Mesenchymal stem cell (in vitro differentiated cells and primary cell): ENCODE data around the gene EVI5L.
A peak's percentile ranks its signal among the peaks of the same experiment; 100 is the strongest.

Source experiments
- DNase-seq: peaks from one replicate; pipeline ENCODE4 v3.0.0-alpha.2; 2013
- H2AFZ ChIP-seq: one replicate; pipeline ENCODE4 v1.6.1; 2013; ENCODE audit warnings: low read depth, mild to moderate bottlenecking, control low read depth, inconsistent platforms, low read length, moderate library complexity
- H2AK5ac ChIP-seq: 2 replicates; pipeline ENCODE4 v1.6.1; 2013; ENCODE audit warnings: low read length, moderate library complexity, mild to moderate bottlenecking, inconsistent platforms; ENCODE audit not compliant: severe bottlenecking
- H2BK120ac ChIP-seq: one replicate; pipeline ENCODE4 v1.6.1; 2013; ENCODE audit warnings: low read depth, mild to moderate bottlenecking, inconsistent platforms, low read length, moderate library complexity
- H2BK12ac ChIP-seq, 2 experiments: one replicate each; pipeline ENCODE4 v1.6.1; 2013; ENCODE audit warnings: inconsistent platforms in 2 of 2, low read length in 2 of 2, mild to moderate bottlenecking in 2 of 2, moderate library complexity in 2 of 2, control low read depth in 1 of 2
- H2BK15ac ChIP-seq: one replicate; pipeline ENCODE4 v1.6.1; 2013; ENCODE audit warnings: mild to moderate bottlenecking, low read depth, inconsistent platforms; ENCODE audit not compliant: poor library complexity, severe bottlenecking
- H2BK5ac ChIP-seq: 2 replicates; pipeline ENCODE4 v1.6.1; 2013; ENCODE audit warnings: low read depth, mild to moderate bottlenecking, low read length, control low read depth, inconsistent platforms; ENCODE audit not compliant: poor library complexity, severe bottlenecking
- H3K14ac ChIP-seq, 2 experiments: one replicate each; pipeline ENCODE4 v1.6.1; 2013; ENCODE audit warnings: inconsistent platforms in 2 of 2, low read length in 2 of 2, control low read depth in 1 of 2, mild to moderate bottlenecking in 1 of 2, moderate library complexity in 1 of 2
- H3K18ac ChIP-seq, 2 experiments: one replicate each; pipeline ENCODE4 v1.6.1; 2013; ENCODE audit warnings: inconsistent platforms in 2 of 2, low read length in 2 of 2, control low read depth in 1 of 2, low read depth in 1 of 2, mild to moderate bottlenecking in 1 of 2
- H3K23ac ChIP-seq, 2 experiments: one replicate each; pipeline ENCODE4 v1.6.1; 2013; ENCODE audit warnings: inconsistent platforms in 2 of 2, low read length in 2 of 2, mild to moderate bottlenecking in 2 of 2, moderate library complexity in 2 of 2, control low read depth in 1 of 2
- H3K27ac ChIP-seq: 2 replicates; pipeline ENCODE4 v1.5.1; 2013; ENCODE audit warnings: mild to moderate bottlenecking, moderate library complexity, low read length, control low read depth, inconsistent platforms; ENCODE audit not compliant: poor library complexity, severe bottlenecking
- H3K27me3 ChIP-seq, 2 experiments: 2 replicates each; pipeline versions ENCODE4 v1.6.1 to v1.7.0; 2013; ENCODE audit warnings: low read length in 2 of 2, mild to moderate bottlenecking in 2 of 2, moderate library complexity in 2 of 2, control low read depth in 1 of 2, inconsistent platforms in 1 of 2; ENCODE audit not compliant: control insufficient read depth in 1 of 2, insufficient read depth in 1 of 2
- H3K36me3 ChIP-seq, 2 experiments: 2 replicates each; pipeline versions ENCODE4 v1.6.1 to v1.7.0; 2013; ENCODE audit warnings: low read length in 2 of 2, control low read depth in 1 of 2, inconsistent platforms in 1 of 2, low read depth in 1 of 2, mild to moderate bottlenecking in 1 of 2; ENCODE audit not compliant: insufficient read depth in 2 of 2, control insufficient read depth in 1 of 2
- H3K4ac ChIP-seq, 2 experiments: one replicate each; pipeline ENCODE4 v1.6.1; 2013; ENCODE audit warnings: inconsistent platforms in 2 of 2, low read length in 2 of 2, mild to moderate bottlenecking in 2 of 2, moderate library complexity in 2 of 2, control low read depth in 1 of 2, low read depth in 1 of 2
- H3K4me1 ChIP-seq: 2 replicates; pipeline ENCODE4 v1.6.1; 2013; ENCODE audit warnings: low read depth, low read length, control low read depth; ENCODE audit not compliant: control insufficient read depth, insufficient read depth
- H3K4me2 ChIP-seq: 2 replicates; pipeline ENCODE4 v1.6.1; 2013; ENCODE audit warnings: low read length, mild to moderate bottlenecking, inconsistent platforms; ENCODE audit not compliant: poor library complexity, severe bottlenecking
- H3K4me3 ChIP-seq, 2 experiments: 2 replicates each; pipeline versions ENCODE4 v1.5.1 to v1.7.0; 2013; ENCODE audit warnings: low read length in 2 of 2, mild to moderate bottlenecking in 2 of 2, control low read depth in 1 of 2, low read depth in 1 of 2; ENCODE audit not compliant: insufficient read depth in 1 of 2
- H3K79me1 ChIP-seq: replicated peaks from 2 replicates; pipeline ENCODE4 v1.6.1; 2013; ENCODE audit warnings: mild to moderate bottlenecking, control low read depth, low read length, inconsistent platforms; ENCODE audit not compliant: poor library complexity, severe bottlenecking
- H3K9ac ChIP-seq: 2 replicates; pipeline ENCODE4 v1.7.0; 2013; ENCODE audit warnings: mild to moderate bottlenecking, low read length, moderate library complexity
- H3K9me3 ChIP-seq: 2 replicates; pipeline ENCODE4 v1.7.0; 2013; ENCODE audit warnings: mild to moderate bottlenecking, low read length; ENCODE audit not compliant: control insufficient read depth
- H4K8ac ChIP-seq: one replicate; pipeline ENCODE4 v1.6.1; 2013; ENCODE audit warnings: inconsistent platforms, mild to moderate bottlenecking, low read length, moderate library complexity
- H4K91ac ChIP-seq: one replicate; pipeline ENCODE4 v1.6.1; 2013; ENCODE audit warnings: mild to moderate bottlenecking, low read length, inconsistent platforms
- WGBS: methylation state at CpG from one replicate; pipeline ENCODE4 v1.1.7; 2013; ENCODE audit warnings: mixed read lengths; 5-methylcytosine and 5-hydroxymethylcytosine counted together

The EVI5L gene

DNA sequence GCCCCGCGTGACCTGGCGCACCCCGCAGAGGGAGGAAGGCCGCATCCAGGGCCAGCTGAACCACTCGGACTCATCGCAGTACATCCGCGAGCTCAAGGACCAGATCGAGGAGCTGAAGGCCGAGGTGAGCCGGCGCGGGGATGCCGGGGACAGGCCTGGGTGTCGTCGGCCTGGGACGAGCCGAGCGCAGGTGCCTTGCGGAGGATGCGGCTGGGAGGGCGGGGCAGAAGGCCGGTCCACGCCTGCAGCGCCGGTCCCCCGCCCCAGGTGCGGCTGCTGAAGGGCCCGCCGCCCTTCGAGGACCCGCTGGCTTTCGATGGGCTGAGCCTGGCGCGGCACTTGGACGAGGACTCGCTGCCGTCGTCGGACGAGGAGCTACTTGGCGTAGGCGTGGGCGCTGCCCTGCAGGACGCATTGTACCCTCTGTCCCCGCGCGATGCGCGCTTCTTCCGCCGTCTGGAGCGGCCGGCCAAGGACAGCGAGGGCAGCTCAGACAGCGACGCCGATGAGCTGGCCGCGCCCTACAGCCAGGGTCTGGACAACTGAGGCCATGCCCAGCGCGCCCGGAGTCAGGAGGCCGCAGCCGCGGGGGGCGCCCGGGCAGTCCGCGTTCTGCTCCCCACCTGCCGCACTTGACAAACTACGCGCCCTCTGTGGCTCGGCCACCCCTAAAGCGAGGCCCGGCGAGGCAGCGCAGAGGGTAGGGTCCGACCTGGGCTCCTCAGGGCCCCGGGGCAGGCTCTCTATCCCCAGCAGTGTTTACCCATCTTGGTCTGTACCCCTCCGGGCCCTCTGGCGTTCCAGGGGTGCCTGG is 33.3 kb downstream of the EVI5L start:
- Histone ChIP-seq H2BK15ac (no peak overlapping the region), H3K18ac (no peak overlapping the region), H3K23ac (no peak overlapping the region), H2AFZ (no peak overlapping the region), H3K14ac (peak overlapping the region in 1 of 2 experiments; percentile 79), H2BK12ac (no peak overlapping the region), H3K4me1 (peaks cover 19% of the 10 kb centered on the region), H2BK120ac (no peak overlapping the region), H4K91ac (no peak overlapping the region), H3K36me3 (peaks cover 0 to 35% of the 10 kb centered on the region in 2 experiments), H2AK5ac (no peak overlapping the region), H3K4me2 (peak overlapping the region; percentile 31), H3K4me3 (no peak overlapping the region), H3K9ac (no peak overlapping the region), H3K27ac (no peak overlapping the region), H4K8ac (no peak overlapping the region), H3K4ac (no peak overlapping the region), H3K79me1 (no peaks in the 10 kb centered on the region), H3K9me3 (no peaks in the 10 kb centered on the region), H2BK5ac (no peak overlapping the region), H3K27me3 (peaks cover 17 to 27% of the 10 kb centered on the region in 2 experiments)
- no peak for DNase-seq
- 35% methylated on average over 79 of the region's 83 CpGs for WGBS

DNA sequence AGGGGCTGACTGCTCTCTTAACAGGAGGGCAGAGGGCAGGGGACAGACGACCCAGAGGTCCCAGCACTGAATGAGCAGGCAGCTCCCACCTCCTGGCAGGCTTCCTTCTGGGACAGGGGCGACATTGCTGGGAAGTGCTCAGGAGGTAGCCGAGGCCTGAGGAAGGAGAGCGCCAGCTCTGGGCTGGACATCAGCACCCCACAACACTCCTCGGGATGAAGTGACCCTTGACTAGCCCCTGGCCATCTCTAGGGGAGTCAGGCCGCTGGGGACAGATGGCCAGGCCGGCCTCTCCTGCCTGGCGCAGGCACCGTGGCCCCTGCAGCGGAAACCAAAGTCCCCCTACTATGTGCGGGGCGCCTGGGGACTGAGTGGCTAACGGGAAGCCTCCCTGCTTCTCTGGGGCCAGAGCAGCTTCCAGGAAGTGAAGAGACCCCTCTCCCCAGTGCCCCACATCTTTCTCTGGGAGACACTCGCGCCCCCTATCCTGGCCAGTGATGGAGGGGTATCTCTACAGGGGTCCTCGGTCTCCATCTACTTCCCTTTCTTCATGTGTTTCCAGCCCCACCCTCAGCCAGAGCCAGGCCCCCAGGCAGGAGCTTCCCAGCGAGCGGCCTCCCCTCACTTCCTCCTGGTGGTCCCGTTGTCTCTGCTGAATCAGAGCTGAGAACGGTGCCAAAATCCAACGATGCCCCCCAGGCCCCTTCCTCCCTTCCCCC is 34.1 kb downstream of the EVI5L start:
- Histone ChIP-seq H2BK12ac (no peak overlapping the region), H2BK120ac (no peak overlapping the region), H3K9ac (no peak overlapping the region), H3K14ac (no peak overlapping the region), H2BK5ac (no peak overlapping the region), H4K91ac (no peak overlapping the region), H3K27me3 (peaks cover 17 to 31% of the 10 kb centered on the region in 2 experiments), H4K8ac (no peak overlapping the region), H3K4me3 (no peak overlapping the region), H3K36me3 (peaks cover 0 to 34% of the 10 kb centered on the region in 2 experiments), H3K27ac (no peak overlapping the region), H3K79me1 (no peaks in the 10 kb centered on the region), H3K4me2 (no peak overlapping the region), H3K9me3 (no peaks in the 10 kb centered on the region), H3K4me1 (peaks cover 27% of the 10 kb centered on the region), H2AK5ac (no peak overlapping the region), H3K23ac (no peak overlapping the region), H3K18ac (no peak overlapping the region), H2BK15ac (no peak overlapping the region), H3K4ac (no peak overlapping the region), H2AFZ (no peak overlapping the region)
- WGBS, result 80% methylated on average over 21 of the region's 21 CpGs
- no peak for DNase-seq

DNA sequence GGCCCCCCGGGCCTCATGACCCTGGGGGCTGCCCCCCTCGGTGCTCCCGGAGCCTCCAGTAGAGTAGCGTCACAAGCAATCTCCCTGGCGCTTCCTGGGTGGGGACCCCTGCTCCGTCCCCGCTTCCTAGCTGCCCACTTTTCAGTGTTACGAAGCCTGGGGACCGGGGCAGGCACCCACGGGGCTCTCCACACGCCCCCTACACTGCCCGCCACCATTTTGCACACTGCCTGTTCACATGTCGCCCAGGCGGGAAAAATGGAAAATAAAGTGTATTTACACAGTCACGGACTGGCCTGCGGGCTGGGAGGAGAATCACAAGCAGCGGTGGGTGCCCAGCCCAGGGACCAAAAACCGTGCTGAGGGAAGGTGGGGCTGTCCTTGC is 34.7 kb downstream of the EVI5L start:
- H2AFZ ChIP-seq, result no peak overlapping the region
- no peaks in the 10 kb centered on the region for H3K9me3 ChIP-seq
- H3K9ac ChIP-seq, result no peak overlapping the region
- peaks cover 0 to 28% of the 10 kb centered on the region in 2 experiments for H3K36me3 ChIP-seq
- H3K4me1 ChIP-seq, result peaks cover 32% of the 10 kb centered on the region
- no peaks in the 10 kb centered on the region for H3K79me1 ChIP-seq
- no peak overlapping the region for H2BK12ac ChIP-seq
- H3K4me3 ChIP-seq, result no peak overlapping the region
- no peak for DNase-seq
- no peak overlapping the region for H4K91ac ChIP-seq
- WGBS, result 76% methylated on average over 18 of the region's 18 CpGs
- H3K4me2 ChIP-seq, result no peak overlapping the region
- H3K4ac ChIP-seq, result no peak overlapping the region
- H4K8ac ChIP-seq, result no peak overlapping the region
- H3K23ac ChIP-seq, result no peak overlapping the region
- no peak overlapping the region for H2AK5ac ChIP-seq
- H2BK15ac ChIP-seq, result no peak overlapping the region
- H3K14ac ChIP-seq, result no peak overlapping the region
- peaks cover 17 to 31% of the 10 kb centered on the region in 2 experiments for H3K27me3 ChIP-seq
- no peak overlapping the region for H2BK5ac ChIP-seq
- H2BK120ac ChIP-seq, result no peak overlapping the region
- H3K27ac ChIP-seq, result no peak overlapping the region
- H3K18ac ChIP-seq, result no peak overlapping the region

DNA sequence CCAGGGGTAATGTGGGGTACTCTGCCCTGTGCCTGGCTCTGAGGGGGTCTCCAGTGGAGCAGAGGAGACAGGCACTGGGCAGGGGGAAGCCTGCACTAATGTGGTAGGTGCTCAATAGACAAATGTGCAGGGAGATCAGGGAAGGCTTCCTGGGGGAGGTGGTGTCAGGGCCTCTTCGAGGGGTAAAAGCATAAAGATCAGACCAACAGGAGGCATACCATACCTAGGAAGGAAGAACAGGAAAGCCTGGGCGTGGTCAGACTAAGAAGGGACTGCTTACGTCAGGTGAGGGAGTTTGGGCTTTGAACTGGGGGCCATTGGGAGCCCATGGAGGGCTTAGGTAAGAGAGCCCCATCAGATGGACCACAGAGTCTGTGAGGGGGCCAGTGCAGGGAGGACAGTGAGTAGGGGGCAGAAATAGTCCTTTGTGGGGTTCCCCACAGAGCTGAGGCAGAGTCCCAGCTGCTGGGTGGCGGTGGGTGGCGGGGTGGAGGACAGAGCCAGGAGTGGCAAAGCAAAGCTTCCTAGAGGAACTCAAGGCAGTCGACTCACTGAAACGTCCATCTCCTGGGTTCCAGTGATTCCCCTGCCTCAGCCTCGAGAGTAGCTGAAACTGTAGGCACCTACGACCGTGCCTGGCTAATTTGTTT is 35.4 kb downstream of the EVI5L start:
- Histone ChIP-seq H4K8ac (no peak overlapping the region), H3K18ac (no peak overlapping the region), H2BK15ac (no peak overlapping the region), H3K27ac (no peak overlapping the region), H3K4me1 (peaks cover 36% of the 10 kb centered on the region), H3K9me3 (no peaks in the 10 kb centered on the region), H2AK5ac (no peak overlapping the region), H3K23ac (no peak overlapping the region), H3K4ac (no peak overlapping the region), H3K4me2 (no peak overlapping the region), H3K14ac (no peak overlapping the region), H4K91ac (no peak overlapping the region), H3K4me3 (no peak overlapping the region), H3K27me3 (peaks cover 17 to 31% of the 10 kb centered on the region in 2 experiments), H3K9ac (no peak overlapping the region), H2BK12ac (no peak overlapping the region), H2BK5ac (no peak overlapping the region), H3K36me3 (peaks cover 0 to 21% of the 10 kb centered on the region in 2 experiments), H2BK120ac (no peak overlapping the region), H2AFZ (no peak overlapping the region), H3K79me1 (no peaks in the 10 kb centered on the region)
- no peak for DNase-seq
- WGBS, result 70% methylated on average over 10 of the region's 10 CpGs
